Adrenal gland (tissue), 5 donors: Measurements from ENCODE around the gene CTTN.

Source experiments
- POLR2A ChIP-seq, 2 donors: fragments of 450-650 bp; IDR thresholded peaks; one replicate each; pipeline ENCODE4 v1.6.1; 2017; ENCODE audit warnings: antibody characterized with exemption in 2 of 2, mild to moderate bottlenecking in 2 of 2, moderate library complexity in 1 of 2
- TF ChIP-seq, protein P1 (sequence below), 6 experiments: fragments of 450-650 bp in 4 of 6; fragments of 200-600 bp in 2 of 6; sonication (generic) in 1 of 6; IDR thresholded peaks; 1 replicate in 5 of 6; 2 replicates in 1 of 6; pipeline versions ENCODE4 v1.5.1 to v1.8.0; 2016 to 2021; ENCODE audit warnings: antibody characterized with exemption in 6 of 6, mild to moderate bottlenecking in 2 of 6, moderate library complexity in 1 of 6
- donor health status: DM: no; HTN: no; CAD: no.

DNA sequence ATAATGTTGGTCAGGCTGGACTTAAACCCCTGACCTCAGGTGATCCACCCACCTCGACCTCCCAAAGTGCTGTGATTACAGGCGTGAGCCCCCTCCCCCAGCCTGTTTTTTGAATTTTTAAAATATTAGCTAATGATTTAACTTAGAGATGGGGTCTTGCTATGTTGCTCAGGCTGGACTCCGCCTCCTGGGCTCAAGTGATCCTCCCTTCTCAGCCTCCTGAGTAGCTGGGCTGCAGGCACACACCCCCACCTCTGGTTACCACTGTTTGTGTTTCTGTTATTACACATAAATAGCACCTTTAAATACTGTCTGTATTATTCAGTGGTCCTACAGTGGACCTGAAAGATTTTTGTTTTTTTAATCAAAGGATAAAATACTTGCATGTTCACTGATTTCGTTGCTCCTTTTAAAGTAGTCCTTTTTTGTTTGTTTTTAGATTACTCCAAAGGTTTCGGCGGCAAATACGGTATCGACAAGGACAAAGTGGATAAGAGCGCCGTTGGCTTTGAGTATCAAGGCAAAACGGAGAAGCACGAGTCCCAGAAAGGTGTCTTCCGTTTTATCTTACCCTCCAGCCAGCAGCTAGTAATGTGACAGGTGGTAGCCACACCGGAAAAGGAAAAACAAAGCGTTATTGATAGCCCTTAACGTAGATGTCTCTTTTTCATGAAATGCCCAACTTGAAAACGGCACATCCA lies 21.1 kb downstream of the CTTN start:
- TF ChIP-seq, protein P1, sequence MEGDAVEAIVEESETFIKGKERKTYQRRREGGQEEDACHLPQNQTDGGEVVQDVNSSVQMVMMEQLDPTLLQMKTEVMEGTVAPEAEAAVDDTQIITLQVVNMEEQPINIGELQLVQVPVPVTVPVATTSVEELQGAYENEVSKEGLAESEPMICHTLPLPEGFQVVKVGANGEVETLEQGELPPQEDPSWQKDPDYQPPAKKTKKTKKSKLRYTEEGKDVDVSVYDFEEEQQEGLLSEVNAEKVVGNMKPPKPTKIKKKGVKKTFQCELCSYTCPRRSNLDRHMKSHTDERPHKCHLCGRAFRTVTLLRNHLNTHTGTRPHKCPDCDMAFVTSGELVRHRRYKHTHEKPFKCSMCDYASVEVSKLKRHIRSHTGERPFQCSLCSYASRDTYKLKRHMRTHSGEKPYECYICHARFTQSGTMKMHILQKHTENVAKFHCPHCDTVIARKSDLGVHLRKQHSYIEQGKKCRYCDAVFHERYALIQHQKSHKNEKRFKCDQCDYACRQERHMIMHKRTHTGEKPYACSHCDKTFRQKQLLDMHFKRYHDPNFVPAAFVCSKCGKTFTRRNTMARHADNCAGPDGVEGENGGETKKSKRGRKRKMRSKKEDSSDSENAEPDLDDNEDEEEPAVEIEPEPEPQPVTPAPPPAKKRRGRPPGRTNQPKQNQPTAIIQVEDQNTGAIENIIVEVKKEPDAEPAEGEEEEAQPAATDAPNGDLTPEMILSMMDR (IDR thresholded peaks at IDR 0.05), result no peak
- no peak for TF ChIP-seq POLR2A (IDR thresholded peaks at IDR 0.05)
